ES-I3 (cell line): ENCODE measurements around the gene HHAT.

Experiments used
- H3K36me3 ChIP-seq: 2 replicates; pipeline ENCODE4 v1.6.1; 2013; ENCODE audit warnings: mild to moderate bottlenecking, low read length, control low read depth, moderate library complexity; ENCODE audit not compliant: insufficient read depth
- H3K4me1 ChIP-seq: 2 replicates; pipeline ENCODE4 v1.6.1; 2013; ENCODE audit warnings: mild to moderate bottlenecking, control low read depth, low read length; ENCODE audit not compliant: insufficient read depth
- H3K9ac ChIP-seq: 2 replicates; pipeline ENCODE4 v1.6.1; 2013; ENCODE audit warnings: low read depth, mild to moderate bottlenecking, low read length, moderate library complexity
- H3K9me3 ChIP-seq: 2 replicates; pipeline ENCODE4 v1.6.1; 2013; ENCODE audit warnings: mild to moderate bottlenecking, low read length, moderate library complexity; ENCODE audit not compliant: control insufficient read depth, insufficient read depth

Gene HHAT

GRCh38 chr1:210618369-210618768 lies 289.7 kb downstream of the HHAT start:
- H3K9me3 ChIP-seq: no peaks in the 10 kb centered on the region
- H3K4me1 ChIP-seq: no peaks in the 10 kb centered on the region
- H3K36me3 ChIP-seq: no peaks in the 10 kb centered on the region
- no peak overlapping the region for H3K9ac ChIP-seq

GRCh38 chr1:210620867-210621488 lies 292.3 kb downstream of the HHAT start:
- Histone ChIP-seq H3K4me1 (no peaks in the 10 kb centered on the region), H3K9me3 (no peaks in the 10 kb centered on the region), H3K9ac (no peak overlapping the region), H3K36me3 (no peaks in the 10 kb centered on the region)

DNA sequence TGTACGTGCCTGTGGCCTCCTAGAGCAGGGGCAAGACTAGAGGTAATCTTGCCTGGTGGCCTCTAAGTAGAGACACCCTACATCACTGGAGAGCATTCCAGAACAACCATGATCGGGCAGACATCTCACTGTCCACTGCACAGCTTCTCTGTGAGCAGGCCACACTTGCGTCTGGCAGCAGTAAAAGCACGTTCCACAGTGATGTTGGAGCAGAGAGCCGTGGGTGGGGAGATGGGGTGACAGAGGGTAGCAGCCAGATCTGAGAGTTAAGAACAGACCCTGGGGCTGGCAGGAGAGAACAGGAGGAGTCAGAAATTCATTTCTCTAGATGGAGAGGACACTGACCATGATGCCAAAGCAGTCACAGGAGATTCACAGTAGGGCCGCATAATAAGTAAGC lies 293.0 kb downstream of the HHAT start:
- Histone ChIP-seq H3K9me3 (no peaks in the 10 kb centered on the region), H3K36me3 (no peaks in the 10 kb centered on the region), H3K9ac (no peak overlapping the region), H3K4me1 (no peaks in the 10 kb centered on the region)

GRCh38 chr1:210624722-210625121 lies 296.0 kb downstream of the HHAT start:
- Histone ChIP-seq H3K36me3 (no peaks in the 10 kb centered on the region), H3K4me1 (no peaks in the 10 kb centered on the region), H3K9me3 (no peaks in the 10 kb centered on the region)

DNA sequence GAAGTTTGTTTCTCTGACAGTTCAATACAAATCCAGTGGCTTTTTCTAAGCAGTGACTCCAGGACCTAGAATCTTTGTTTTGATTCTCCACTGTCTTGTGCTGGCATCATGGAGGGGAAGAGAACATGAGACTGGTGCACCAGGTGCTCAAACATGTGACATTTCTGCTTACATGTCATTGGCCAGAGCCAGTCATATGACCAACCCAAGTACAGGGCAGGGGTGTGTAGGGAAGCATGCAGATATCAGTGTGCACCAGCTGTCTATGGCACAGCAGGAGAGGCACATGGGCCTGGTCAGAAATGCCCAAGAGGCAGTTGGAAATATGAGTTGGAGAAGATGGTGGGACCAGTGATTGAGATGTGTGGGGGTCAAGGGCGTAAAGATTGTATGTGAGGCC lies 297.0 kb downstream of the HHAT start:
- Histone ChIP-seq H3K9me3 (no peaks in the 10 kb centered on the region), H3K9ac (no peak overlapping the region), H3K36me3 (no peaks in the 10 kb centered on the region), H3K4me1 (no peaks in the 10 kb centered on the region)

More at GRCh38 chr1:210624722-210625121, 296.0 kb downstream of the HHAT start:
- H3K9ac ChIP-seq: no peak overlapping the region

DNA sequence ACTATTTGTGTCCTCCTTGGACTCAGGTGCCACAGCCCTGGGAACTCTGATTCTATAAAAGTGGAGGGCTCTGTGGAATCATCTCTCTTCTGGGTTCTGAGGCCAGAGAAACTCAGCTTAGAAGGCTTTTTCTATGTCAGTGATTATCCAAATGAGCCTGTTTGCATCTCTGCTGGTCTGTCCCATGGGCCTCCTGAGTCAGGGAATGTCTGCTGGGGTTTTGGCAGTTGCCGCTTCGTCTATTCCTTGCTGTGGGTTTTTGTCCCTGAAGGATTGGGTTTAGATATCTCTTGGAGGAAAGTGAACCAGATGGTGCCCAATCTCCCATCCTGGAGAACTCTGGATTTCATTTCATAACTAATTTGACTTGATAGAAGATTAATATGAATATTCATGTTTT lies 297.6 kb downstream of the HHAT start:
- no peaks in the 10 kb centered on the region for H3K9me3 ChIP-seq
- H3K36me3 ChIP-seq: no peaks in the 10 kb centered on the region
- H3K9ac ChIP-seq: no peak overlapping the region
- H3K4me1 ChIP-seq: no peaks in the 10 kb centered on the region

DNA sequence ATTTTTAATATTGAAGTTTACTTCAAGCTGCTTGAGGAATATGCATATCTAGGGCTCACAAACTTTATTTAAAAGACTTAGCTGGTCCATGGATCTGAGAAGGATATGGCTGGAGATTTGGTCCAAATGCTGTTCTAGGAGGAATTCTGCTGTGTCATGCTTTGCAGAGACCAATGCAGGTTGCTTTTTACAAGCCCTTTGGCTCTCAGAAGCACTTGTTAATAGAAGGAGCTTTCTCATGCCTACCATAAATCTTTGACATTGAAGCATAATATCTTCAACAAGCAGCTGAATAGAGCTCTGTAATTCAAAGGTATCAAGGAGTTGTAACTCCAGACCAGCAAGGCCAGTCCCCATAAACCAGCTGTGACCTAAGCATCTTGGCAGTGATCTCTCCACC lies 299.1 kb downstream of the HHAT start:
- no peaks in the 10 kb centered on the region for H3K36me3 ChIP-seq
- no peaks in the 10 kb centered on the region for H3K4me1 ChIP-seq
- no peaks in the 10 kb centered on the region for H3K9me3 ChIP-seq
- no peak overlapping the region for H3K9ac ChIP-seq

DNA sequence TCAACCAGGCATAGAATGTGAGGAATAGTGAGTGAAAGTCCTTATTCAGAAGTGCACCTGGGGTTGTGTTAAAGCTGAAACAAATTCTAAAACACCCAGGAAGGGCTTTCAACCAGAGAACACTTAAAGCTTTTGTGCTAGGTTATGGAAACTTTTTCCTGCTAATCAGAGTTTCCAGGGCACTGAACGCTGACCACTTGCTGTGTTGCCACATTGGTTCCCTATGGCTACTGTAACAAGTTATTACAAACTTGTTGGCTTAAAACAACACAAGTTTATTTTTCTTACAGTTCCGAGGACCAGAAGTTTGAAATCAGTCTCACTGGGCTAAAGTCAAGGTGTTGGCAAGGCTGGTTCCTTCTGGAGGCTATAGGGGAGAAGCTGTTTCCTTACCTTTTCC lies 300.6 kb downstream of the HHAT start:
- H3K4me1 ChIP-seq: no peaks in the 10 kb centered on the region
- H3K9ac ChIP-seq: no peak overlapping the region
- H3K36me3 ChIP-seq: no peaks in the 10 kb centered on the region
- no peaks in the 10 kb centered on the region for H3K9me3 ChIP-seq

- H3K4me1 ChIP-seq: no peaks in the 10 kb centered on the region
- H3K9ac ChIP-seq: no peak overlapping the region
- H3K9me3 ChIP-seq: no peaks in the 10 kb centered on the region
- no peaks in the 10 kb centered on the region for H3K36me3 ChIP-seq
These were observed 302.7 kb downstream of the HHAT start for GRCh38 chr1:210631399-210631798.

DNA sequence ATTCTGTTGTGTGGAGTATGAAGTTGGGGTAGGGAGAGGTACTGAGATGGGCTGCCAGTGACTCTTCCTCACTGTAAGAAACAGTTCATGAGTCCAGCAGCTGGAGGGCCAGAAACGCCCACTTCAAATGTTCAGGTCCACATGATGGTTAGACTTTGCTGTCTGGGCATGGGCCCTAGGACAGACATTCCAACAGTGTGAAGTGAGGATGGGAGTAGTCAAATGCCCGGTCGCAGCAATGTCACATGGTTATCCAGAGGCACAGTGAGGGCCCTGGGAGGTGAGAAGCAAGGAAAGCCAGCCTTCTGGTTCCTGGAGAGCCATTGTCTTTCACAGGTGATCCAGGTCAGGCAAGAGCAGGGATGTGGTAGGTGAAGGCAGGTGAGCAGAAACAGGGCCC lies 304.4 kb downstream of the HHAT start:
- no peaks in the 10 kb centered on the region for H3K36me3 ChIP-seq
- H3K9me3 ChIP-seq: no peaks in the 10 kb centered on the region

GRCh38 chr1:210633636-210634035 lies 304.9 kb downstream of the HHAT start:
- no peaks in the 10 kb centered on the region for H3K4me1 ChIP-seq
- H3K36me3 ChIP-seq: no peaks in the 10 kb centered on the region
- no peaks in the 10 kb centered on the region for H3K9me3 ChIP-seq
- no peak overlapping the region for H3K9ac ChIP-seq

More for the DNA sequence above, 304.4 kb downstream of the HHAT start:
- H3K4me1 ChIP-seq: no peaks in the 10 kb centered on the region
- H3K9ac ChIP-seq: no peak overlapping the region

- H3K4me1 ChIP-seq: no peaks in the 10 kb centered on the region
- H3K9ac ChIP-seq: no peak overlapping the region
- no peaks in the 10 kb centered on the region for H3K9me3 ChIP-seq
- no peaks in the 10 kb centered on the region for H3K36me3 ChIP-seq
These were observed 306.4 kb downstream of the HHAT start for GRCh38 chr1:210635108-210635507.

GRCh38 chr1:210641582-210641981 lies 312.9 kb downstream of the HHAT start:
- no peaks in the 10 kb centered on the region for H3K9me3 ChIP-seq
- H3K4me1 ChIP-seq: no peaks in the 10 kb centered on the region
- no peaks in the 10 kb centered on the region for H3K36me3 ChIP-seq
- no peak overlapping the region for H3K9ac ChIP-seq

- H3K9me3 ChIP-seq: no peaks in the 10 kb centered on the region
- no peak overlapping the region for H3K9ac ChIP-seq
- H3K36me3 ChIP-seq: no peaks in the 10 kb centered on the region
- H3K4me1 ChIP-seq: no peaks in the 10 kb centered on the region
These were observed 317.0 kb downstream of the HHAT start for GRCh38 chr1:210645582-210646257.

- Histone ChIP-seq H3K36me3 (no peaks in the 10 kb centered on the region), H3K9ac (no peak overlapping the region), H3K9me3 (no peaks in the 10 kb centered on the region), H3K4me1 (no peaks in the 10 kb centered on the region)
These were observed 317.5 kb downstream of the HHAT start for GRCh38 chr1:210646258-210646616.
